HepG2 (cell line): Measurements from ENCODE around the gene HPS6. TPM values are rescaled to one million over a fixed set of nuclear protein-coding genes. Genes with fewer than 3 reads are reported as not detected.

Experiments used
- ARID3A ChIP-seq: IDR thresholded peaks from 2 replicates; pipeline ENCODE4 v1.6.1; 2012; ENCODE audit warnings: low read depth, low read length, improper control_type of control experiment
- CREB3 ChIP-seq: sonication (generic); formaldehyde crosslinking; IDR thresholded peaks from 2 replicates; pipeline ENCODE4 v1.5.0; 2020; ENCODE audit warnings: missing genetic modification reagents
- CTCF ChIP-seq: sonication (generic); formaldehyde crosslinking; IDR thresholded peaks from 2 replicates; pipeline ENCODE4 v1.5.0; 2020; ENCODE audit warnings: mild to moderate bottlenecking, missing genetic modification reagents, moderate library complexity
- DR1 ChIP-seq: sonication (generic); formaldehyde crosslinking; IDR thresholded peaks from 2 replicates; pipeline ENCODE4 v1.8.0; 2021; ENCODE audit warnings: mild to moderate bottlenecking, missing genetic modification reagents, inconsistent platforms
- ELF1 ChIP-seq: sonication (generic); formaldehyde crosslinking; IDR thresholded peaks from 2 replicates; pipeline ENCODE4 v1.4.0; 2020; ENCODE audit warnings: missing genetic modification reagents
- EP300 ChIP-seq, 3 experiments: sonication (generic) in 1 of 3; formaldehyde crosslinking in 1 of 3; IDR thresholded peaks; 2 replicates each; pipeline versions ENCODE4 v1.5.1 to v1.6.1; 2011 to 2020; ENCODE audit warnings: low read depth in 2 of 3, low read length in 2 of 3, borderline replicate concordance in 1 of 3, improper control_type of control experiment in 1 of 3, mild to moderate bottlenecking in 1 of 3, missing genetic modification reagents in 1 of 3, moderate library complexity in 1 of 3
- GABPB1 ChIP-seq: IDR thresholded peaks from 2 replicates; pipeline ENCODE4 v1.6.1; 2016; ENCODE audit warnings: mild to moderate bottlenecking, missing genetic modification reagents, moderate library complexity, missing compliant biosample characterization
- HHEX ChIP-seq: IDR thresholded peaks from 2 replicates; pipeline ENCODE4 v1.6.1; 2016; ENCODE audit warnings: control low read depth
- HMG20B ChIP-seq: conservative IDR thresholded peaks from 2 replicates; pipeline ENCODE4 v1.6.1; 2016; ENCODE audit warnings: missing genetic modification reagents, missing compliant biosample characterization
- HNF4G ChIP-seq, 2 experiments: sonication (generic) in 1 of 2; formaldehyde crosslinking in 1 of 2; IDR thresholded peaks; 2 replicates each; pipeline versions ENCODE4 v1.4.0 to v1.6.1; 2011 to 2020; ENCODE audit warnings: borderline replicate concordance in 2 of 2, low read depth in 2 of 2, mild to moderate bottlenecking in 2 of 2, low read length in 1 of 2, missing genetic modification reagents in 1 of 2, moderate library complexity in 1 of 2
- ISL2 ChIP-seq: sonication (generic); formaldehyde crosslinking; IDR thresholded peaks from 2 replicates; pipeline ENCODE4 v1.5.0; 2020; ENCODE audit warnings: missing genetic modification reagents
- MAX ChIP-seq: IDR thresholded peaks from 2 replicates; pipeline ENCODE4 v1.6.1; 2012; ENCODE audit warnings: inconsistent platforms
- UBTF ChIP-seq: sonication (generic); formaldehyde crosslinking; IDR thresholded peaks from 2 replicates; pipeline ENCODE4 v1.4.0; 2020; ENCODE audit warnings: mild to moderate bottlenecking, missing genetic modification reagents
- ZBTB14 ChIP-seq: sonication (generic); formaldehyde crosslinking; IDR thresholded peaks from 2 replicates; pipeline ENCODE4 v1.4.0; 2020; ENCODE audit warnings: missing genetic modification reagents
- ZKSCAN1 ChIP-seq: fragments of 150-350 bp; IDR thresholded peaks from 2 replicates; pipeline ENCODE4 v1.6.1; 2014; ENCODE audit warnings: low read length
- ZNF235 ChIP-seq: sonication (generic); formaldehyde crosslinking; IDR thresholded peaks from 2 replicates; pipeline ENCODE4 v1.8.1; 2023; ENCODE audit warnings: mild to moderate bottlenecking, missing genetic modification reagents, borderline replicate concordance
- ZNF34 ChIP-seq: sonication (generic); formaldehyde crosslinking; IDR thresholded peaks from 2 replicates; pipeline ENCODE4 v1.4.0; 2020; ENCODE audit warnings: mild to moderate bottlenecking, missing genetic modification reagents, borderline replicate concordance
- ZNF430 ChIP-seq: sonication (generic); formaldehyde crosslinking; IDR thresholded peaks from 2 replicates; pipeline ENCODE4 v1.9.0; 2021; ENCODE audit warnings: mild to moderate bottlenecking, missing genetic modification reagents
- ZNF446 ChIP-seq: sonication (generic); formaldehyde crosslinking; IDR thresholded peaks from 2 replicates; pipeline ENCODE4 v1.5.0; 2020; ENCODE audit warnings: mild to moderate bottlenecking, missing genetic modification reagents
- ZNF619 ChIP-seq: sonication (generic); formaldehyde crosslinking; IDR thresholded peaks from 2 replicates; pipeline ENCODE4 v1.4.0; 2020; ENCODE audit warnings: mild to moderate bottlenecking, missing genetic modification reagents
- polyA plus RNA-seq, 8 experiments: library from polyadenylated mRNA; depleted of rRNA in 3 of 8; stranded (reverse) in 7 of 8; unstranded in 1 of 8; fragments of >200 nt; fragmentation: Illumina TruSeq in 4 of 8; extraction: Trizol in 4 of 8; gene quantifications; 2 replicates each; pipeline versions ENCODE4 v1.2.1 to v1.2.3, GENCODE V29; 2011 to 2016; ENCODE audit warnings: low read depth in 4 of 8, missing spikeins in 1 of 8, mixed read lengths in 1 of 8; ENCODE audit not compliant: insufficient read depth in 1 of 8
- total RNA-seq, 5 experiments: library from RNA; depleted of rRNA; stranded (reverse); fragments of >200 nt; fragmentation: Illumina TruSeq; extraction: Trizol; gene quantifications; 2 replicates each; pipeline ENCODE4 v1.2.3, GENCODE V29; 2016; ENCODE audit warnings: low read depth in 1 of 5

Gene HPS6
- total and polyA plus RNA-seq, 2 of the 13 experiments (the other 11 are each of a cell fraction or from before 2014, with no cell fraction given), result 2.9 to 14.9 TPM

GRCh38 chr10:102064868-102065560 lies at the start of gene HPS6 (continued):
- TF ChIP-seq UBTF (CRISPR knock-in tag), result peak; percentile 87; the same call in 1 of the 2 replicates
- 0 out of 2 replicates have a peak, but pooled peaks have one; percentile 51 for TF ChIP-seq MAX
- TF ChIP-seq EP300 (IDR thresholded peaks at IDR 0.05; ENCODE audit: low read depth in 2 of 2, low read length in 2 of 2), result no peak
- no peak for TF ChIP-seq EP300 (CRISPR knock-in tag; IDR thresholded peaks at IDR 0.05; ENCODE audit: borderline replicate concordance)
- TF ChIP-seq ZNF430, result no peak
- TF ChIP-seq ZNF34 (CRISPR knock-in tag), result no peak
- peak; percentile 86 for TF ChIP-seq ELF1 (CRISPR knock-in tag)
- no peak for TF ChIP-seq CREB3 (CRISPR knock-in tag)
- TF ChIP-seq ARID3A, result no peak
- TF ChIP-seq ISL2 (CRISPR knock-in tag), result 0 out of 2 replicates have a peak, but pooled peaks have one; percentile 41
- no peak; the same call in 1 of the 2 replicates for TF ChIP-seq DR1
- TF ChIP-seq GABPB1, result peak; percentile 91
- TF ChIP-seq ZKSCAN1, result no peak
- no peak for TF ChIP-seq ZNF446 (CRISPR knock-in tag)
- TF ChIP-seq ZNF235 (CRISPR knock-in tag), result no peak; the same call in 1 of the 2 replicates
- no peak for TF ChIP-seq HNF4G (IDR thresholded peaks at IDR 0.05; ENCODE audit: borderline replicate concordance, low read depth, low read length)
- TF ChIP-seq HNF4G (CRISPR knock-in tag; IDR thresholded peaks at IDR 0.05; ENCODE audit: borderline replicate concordance, low read depth), result no peak
- peak; percentile 70 for TF ChIP-seq CTCF (CRISPR knock-in tag)
- TF ChIP-seq HMG20B (CRISPR knock-in tag), result no peak
- no peak for TF ChIP-seq HHEX (CRISPR knock-in tag)
- TF ChIP-seq ZBTB14 (CRISPR knock-in tag), result peak; percentile 90
- TF ChIP-seq ZNF619 (CRISPR knock-in tag), result no peak
